Aortic smooth muscle cell (primary cell): ENCODE results near the gene GDPD2. TPM values are rescaled to one million over a fixed set of nuclear protein-coding genes. Genes with fewer than 3 reads are reported as not detected.

Experiments
- total RNA-seq: library from RNA; depleted of rRNA; stranded (reverse); fragments of >200 nt; gene quantifications from 2 replicates; pipeline ENCODE4 v1.2.3, GENCODE V29; 2014

GDPD2 gene, protein sequence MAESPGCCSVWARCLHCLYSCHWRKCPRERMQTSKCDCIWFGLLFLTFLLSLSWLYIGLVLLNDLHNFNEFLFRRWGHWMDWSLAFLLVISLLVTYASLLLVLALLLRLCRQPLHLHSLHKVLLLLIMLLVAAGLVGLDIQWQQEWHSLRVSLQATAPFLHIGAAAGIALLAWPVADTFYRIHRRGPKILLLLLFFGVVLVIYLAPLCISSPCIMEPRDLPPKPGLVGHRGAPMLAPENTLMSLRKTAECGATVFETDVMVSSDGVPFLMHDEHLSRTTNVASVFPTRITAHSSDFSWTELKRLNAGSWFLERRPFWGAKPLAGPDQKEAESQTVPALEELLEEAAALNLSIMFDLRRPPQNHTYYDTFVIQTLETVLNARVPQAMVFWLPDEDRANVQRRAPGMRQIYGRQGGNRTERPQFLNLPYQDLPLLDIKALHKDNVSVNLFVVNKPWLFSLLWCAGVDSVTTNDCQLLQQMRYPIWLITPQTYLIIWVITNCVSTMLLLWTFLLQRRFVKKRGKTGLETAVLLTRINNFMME
- not detected in 2 replicates for total RNA-seq

DNA sequence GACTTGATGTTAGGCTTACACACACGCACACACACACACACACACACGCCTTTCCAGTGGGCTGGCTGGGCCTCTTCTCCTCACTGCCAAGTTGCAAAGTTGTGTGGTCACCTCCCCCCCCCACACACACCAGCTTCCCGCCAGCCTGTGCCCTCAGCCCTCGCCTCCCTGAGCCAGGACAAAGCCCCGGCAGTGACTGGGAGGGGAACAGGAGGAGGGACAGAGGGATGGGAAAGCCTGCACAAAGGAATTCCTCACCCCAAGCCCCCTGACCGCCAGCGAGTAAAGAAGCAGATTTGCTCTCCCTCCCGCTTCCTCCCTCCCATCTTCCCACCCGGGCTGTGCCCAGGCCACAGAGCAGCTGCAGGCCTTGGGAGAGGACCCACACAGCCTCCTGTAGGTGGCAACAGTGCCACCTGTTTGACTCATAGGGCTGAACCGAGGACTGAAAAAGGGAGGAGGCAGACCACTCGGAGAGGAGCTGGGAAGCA lies at the start of gene GDPD2:
GDPD2 (plus strand) TSS at position 464 of the 491 bp plus-strand sequence. CDS start 1,671 bp downstream, outside the sequence.

DNA sequence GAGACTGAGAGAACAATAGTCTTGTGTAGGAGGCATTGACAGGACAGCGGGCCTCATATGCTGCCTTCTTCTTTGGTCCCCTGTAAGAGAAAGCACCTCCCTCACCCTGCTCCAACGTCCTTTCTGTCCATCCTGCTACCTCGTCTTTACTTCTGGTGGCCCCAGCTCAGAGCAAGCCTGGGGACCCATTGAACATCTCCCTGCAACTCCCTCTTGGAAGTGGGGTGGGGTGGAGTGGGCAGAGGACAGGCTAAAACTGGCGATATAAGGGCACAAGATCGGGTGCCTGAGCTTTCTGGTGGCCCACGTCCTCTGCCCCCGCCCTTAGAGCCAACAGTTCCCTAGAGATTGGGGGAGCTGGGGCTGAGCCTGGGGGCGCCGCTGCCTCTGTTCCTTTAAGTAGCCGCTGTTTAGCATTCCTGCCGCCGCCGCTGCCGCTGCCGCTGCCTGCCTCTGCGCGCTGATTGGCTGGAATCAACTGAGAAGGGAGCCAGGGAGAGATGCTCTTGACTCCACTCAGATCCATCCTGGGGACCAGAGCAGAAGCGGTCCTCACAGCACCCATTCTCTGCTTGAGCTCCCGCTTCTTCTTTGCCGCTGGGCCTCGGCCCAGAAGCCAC lies 21.3 kb downstream of the GDPD2 start, which contains the start of gene DLG3:
DLG3 (plus strand) TSS at position 510 of the 620 bp plus-strand sequence. CDS start 367 bp downstream, outside the sequence.

Other genes starting within 250 kb of the GDPD2 start
- gene DGAT2L6, start 245.8 kb upstream of the GDPD2 start, total RNA-seq = not detected in 2 replicates
- gene AWAT1, start 188.7 kb upstream of the GDPD2 start, total RNA-seq = not detected in 2 replicates
- gene P2RY4, start 163.1 kb upstream of the GDPD2 start, total RNA-seq = 0.19 TPM in 1 of 2 replicates, not detected in the other
- gene ARR3, start 155.0 kb upstream of the GDPD2 start, total RNA-seq = not detected in 2 replicates
- gene RAB41, start 141.1 kb upstream of the GDPD2 start, total RNA-seq = not detected in 2 replicates
- 51.5 and 55.1 TPM in 2 replicates for gene PDZD11, start 133.4 kb upstream of the GDPD2 start, total RNA-seq
- gene KIF4A, start 133.2 kb upstream of the GDPD2 start, total RNA-seq = 11.4 and 16.4 TPM in 2 replicates
- gene DLG3, start 21.5 kb downstream of the GDPD2 start, total RNA-seq = 37.7 and 47.4 TPM in 2 replicates